Astrocyte (in vitro differentiated cells and primary cell): ENCODE measurements around the gene BATF. TPM values are rescaled to one million over a fixed set of nuclear protein-coding genes. Genes with fewer than 3 reads are reported as not detected.

Experiments
- DNase-seq: peaks from one replicate; pipeline ENCODE4 v3.0.0-alpha.2; 2010; ENCODE audit warnings: low read depth
- FAIRE-seq: peaks from 2 replicates; lab custom pipeline; 2011; peaks lifted over from hg19 to GRCh38; lab: Jason Lieb, UNC
- H2AFZ ChIP-seq: 2 replicates; pipeline ENCODE4 v1.6.0; 2012; ENCODE audit warnings: low read depth, low read length, inconsistent platforms
- H3K27ac ChIP-seq: 2 replicates; pipeline ENCODE4 v1.5.1; 2011; ENCODE audit warnings: low read depth, low read length, inconsistent platforms
- H3K27me3 ChIP-seq: 2 replicates; pipeline ENCODE4 v1.6.0; 2011; ENCODE audit warnings: low read length, inconsistent platforms; ENCODE audit not compliant: insufficient read depth
- H3K36me3 ChIP-seq: 2 replicates; pipeline ENCODE4 v1.5.1; 2011; ENCODE audit warnings: low read length, inconsistent platforms; ENCODE audit not compliant: insufficient read depth
- H3K4me1 ChIP-seq: 2 replicates; pipeline ENCODE4 v1.5.1; 2011; ENCODE audit warnings: low read length, inconsistent platforms; ENCODE audit not compliant: insufficient read depth
- H3K4me2 ChIP-seq: 2 replicates; pipeline ENCODE4 v1.6.0; 2012; ENCODE audit warnings: low read length, inconsistent platforms
- H3K4me3 ChIP-seq: 2 replicates; pipeline ENCODE4 v1.5.1; 2011; ENCODE audit warnings: low read depth, mild to moderate bottlenecking, low read length, inconsistent platforms; ENCODE audit not compliant: insufficient read depth
- H3K79me2 ChIP-seq: 2 replicates; pipeline ENCODE4 v1.6.0; 2012; ENCODE audit warnings: mild to moderate bottlenecking, low read length, inconsistent platforms; ENCODE audit not compliant: insufficient read depth
- H3K9ac ChIP-seq: 2 replicates; pipeline ENCODE4 v1.6.0; 2012; ENCODE audit warnings: mild to moderate bottlenecking, low read length, inconsistent platforms
- H3K9me3 ChIP-seq: 2 replicates; pipeline ENCODE4 v1.5.1; 2012; ENCODE audit warnings: low read depth, mild to moderate bottlenecking, low read length, inconsistent platforms; ENCODE audit not compliant: insufficient read depth
- H4K20me1 ChIP-seq: 2 replicates; pipeline ENCODE4 v1.6.0; 2012; ENCODE audit warnings: low read length, inconsistent platforms; ENCODE audit not compliant: insufficient read depth
- H3K27ac Mint-ChIP-seq: one replicate; pipeline ENCODE4 v1.8.0; 2021; ENCODE audit warnings: mild to moderate bottlenecking, mixed read lengths; ENCODE audit not compliant: unreplicated experiment
- H3K27me3 Mint-ChIP-seq: one replicate; pipeline ENCODE4 v1.8.0; 2021; ENCODE audit warnings: low read depth, mixed read lengths; ENCODE audit not compliant: unreplicated experiment
- H3K36me3 Mint-ChIP-seq: one replicate; pipeline ENCODE4 v1.8.0; 2021; ENCODE audit warnings: low read depth, mixed read lengths; ENCODE audit not compliant: unreplicated experiment
- H3K4me1 Mint-ChIP-seq: one replicate; pipeline ENCODE4 v1.8.0; 2021; ENCODE audit warnings: low read depth, mixed read lengths; ENCODE audit not compliant: unreplicated experiment
- H3K4me3 Mint-ChIP-seq: one replicate; pipeline ENCODE4 v1.8.0; 2021; ENCODE audit warnings: mild to moderate bottlenecking, moderate library complexity, mixed read lengths; ENCODE audit not compliant: unreplicated experiment
- H3K9me3 Mint-ChIP-seq: one replicate; pipeline ENCODE4 v1.8.0; 2021; ENCODE audit warnings: mild to moderate bottlenecking, mixed read lengths; ENCODE audit not compliant: unreplicated experiment
- CTCF ChIP-seq: IDR thresholded peaks from 2 replicates; pipeline ENCODE4 v1.5.1; 2011; ENCODE audit warnings: low read depth, mild to moderate bottlenecking, inconsistent platforms, low read length, moderate library complexity; ENCODE audit not compliant: insufficient read depth
- EZH2 ChIP-seq: IDR thresholded peaks from 2 replicates; pipeline ENCODE4 v1.6.1; 2012; ENCODE audit warnings: mild to moderate bottlenecking, low read length, inconsistent platforms; ENCODE audit not compliant: insufficient read depth
- total RNA-seq: library from RNA; stranded (reverse); gene quantifications from 2 replicates; pipeline ENCODE4 v1.2.1, GENCODE V29; 2021

BATF gene
- total RNA-seq, 1 donor from 2014 or later = not detected

GRCh38 chr14:75554482-75554881 is 32.2 kb downstream of the BATF start:
- H3K27me3 Mint-ChIP-seq = peaks cover 2% of the 10 kb centered on the region
- no peaks in the 10 kb centered on the region for H4K20me1 ChIP-seq
- H3K27ac ChIP-seq = no peak overlapping the region
- H3K4me3 Mint-ChIP-seq = peak overlapping the region; percentile 66
- TF ChIP-seq CTCF (no peak), EZH2 (no peak)
- peaks cover 14% of the 10 kb centered on the region for H3K4me1 Mint-ChIP-seq
- no peak overlapping the region for H3K4me3 ChIP-seq
- no peaks in the 10 kb centered on the region for H3K79me2 ChIP-seq
- H3K4me1 ChIP-seq = no peaks in the 10 kb centered on the region
- H3K27me3 ChIP-seq = peaks cover 6% of the 10 kb centered on the region
- H3K36me3 Mint-ChIP-seq = no peaks in the 10 kb centered on the region
- no peaks in the 10 kb centered on the region for H3K36me3 ChIP-seq
- H3K4me2 ChIP-seq = no peak overlapping the region
- H3K9ac ChIP-seq = no peak overlapping the region
- FAIRE-seq (no peak), DNase-seq (peak; percentile 13)
- peak overlapping the region; percentile 1 for H3K27ac Mint-ChIP-seq
- H2AFZ ChIP-seq = no peak overlapping the region
- H3K9me3 Mint-ChIP-seq = peaks cover 5% of the 10 kb centered on the region
- no peaks in the 10 kb centered on the region for H3K9me3 ChIP-seq

DNA sequence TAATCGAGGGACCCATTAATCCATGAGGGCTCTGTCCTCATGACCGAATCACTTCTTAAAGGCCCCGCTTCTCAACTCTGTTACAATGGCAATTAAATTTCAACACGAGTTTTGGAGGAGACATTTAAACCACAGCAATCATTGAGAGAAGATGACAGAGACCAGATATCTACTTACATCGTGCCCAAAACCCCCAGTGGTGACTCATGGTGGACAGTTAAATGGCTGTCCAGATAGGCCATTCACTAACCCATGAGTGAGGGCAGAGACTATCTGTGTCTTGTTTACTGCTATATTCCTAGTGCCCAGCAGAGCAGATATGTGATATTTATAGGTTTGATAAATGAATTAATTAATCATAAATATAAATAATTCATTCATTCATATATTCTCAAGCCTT is 36.2 kb downstream of the BATF start:
- peaks cover 5% of the 10 kb centered on the region for H3K9me3 Mint-ChIP-seq
- H3K79me2 ChIP-seq = no peaks in the 10 kb centered on the region
- H3K27ac ChIP-seq = no peak overlapping the region
- H3K36me3 Mint-ChIP-seq = no peaks in the 10 kb centered on the region
- no peak overlapping the region for H3K9ac ChIP-seq
- TF ChIP-seq CTCF (no peak), EZH2 (no peak)
- no peaks in the 10 kb centered on the region for H3K4me1 ChIP-seq
- no peak overlapping the region for H3K4me2 ChIP-seq
- no peaks in the 10 kb centered on the region for H3K36me3 ChIP-seq
- no peak for DNase-seq
- H3K27me3 Mint-ChIP-seq = peaks cover 2% of the 10 kb centered on the region
- H3K27me3 ChIP-seq = peaks cover 7% of the 10 kb centered on the region
- peaks cover 22% of the 10 kb centered on the region for H3K4me1 Mint-ChIP-seq
- H4K20me1 ChIP-seq = no peaks in the 10 kb centered on the region
- no peak overlapping the region for H3K4me3 ChIP-seq
- no peaks in the 10 kb centered on the region for H3K9me3 ChIP-seq
- H3K4me3 Mint-ChIP-seq = no peak overlapping the region
- no peak for FAIRE-seq
- no peak overlapping the region for H2AFZ ChIP-seq
- H3K27ac Mint-ChIP-seq = no peak overlapping the region

- Histone ChIP-seq H3K27me3 (peaks cover 2% of the 10 kb centered on the region), H3K4me2 (no peak overlapping the region), H3K79me2 (no peaks in the 10 kb centered on the region), H3K36me3 (no peaks in the 10 kb centered on the region), H3K4me1 (no peaks in the 10 kb centered on the region), H3K9ac (no peak overlapping the region), H3K9me3 (no peaks in the 10 kb centered on the region), H3K27ac (no peak overlapping the region), H2AFZ (no peak overlapping the region), H4K20me1 (no peaks in the 10 kb centered on the region), H3K4me3 (no peak overlapping the region)
- DNase-seq = no peak
- Mint-ChIP-seq H3K4me1 (peaks cover 22% of the 10 kb centered on the region), H3K9me3 (peaks cover 5% of the 10 kb centered on the region), H3K4me3 (no peak overlapping the region), H3K27ac (peak overlapping the region; percentile 47), H3K27me3 (peaks cover 2% of the 10 kb centered on the region), H3K36me3 (no peaks in the 10 kb centered on the region)
- no peak for FAIRE-seq
- no peak for TF ChIP-seq EZH2
- TF ChIP-seq CTCF = no peak
These were observed 36.8 kb downstream of the BATF start for GRCh38 chr14:75559045-75559444.
